HCT116 (cell line): Measurements from ENCODE around the gene TMEM141. TPM values are rescaled to one million over a fixed set of nuclear protein-coding genes. Genes with fewer than 3 reads are reported as not detected.

ENCODE experiments used
- ATAC-seq: fragments of 200-7000 bp; cut with Tn5 transposase; 2 replicates; pipeline ENCODE4 v1.9.1; 2020; ENCODE audit warnings: mild to moderate bottlenecking, moderate library complexity
- BruUV-seq: library from RNA; stranded (reverse); fragments of 400-500 nt; replicated peaks from 2 replicates; lab custom pipeline; 2021; lab: Mats Ljungman, UMichigan
- CTCF ChIA-PET: fragments of 300-600 bp; sonication (Branson Sonifier 250); formaldehyde crosslinking; loops from one replicate; lab custom pipeline; 2021; ENCODE audit warnings: antibody characterized with exemption; lab: Charles Lee
- POLR2A ChIA-PET: fragments of 300-600, 350-600 bp; sonication (Branson Sonifier 250); formaldehyde crosslinking; loops from one replicate; lab custom pipeline; 2021; ENCODE audit warnings: antibody characterized with exemption; lab: Charles Lee
- RAD21 ChIA-PET, 2 experiments: fragments of 300-600 bp; sonication (Branson Sonifier 250); formaldehyde crosslinking; loops; one replicate each; lab custom pipeline; 2023; ENCODE audit warnings: low total read pairs in 2 of 2; ENCODE audit not compliant: uncharacterized antibody in 2 of 2, unreplicated experiment in 2 of 2, low non-redundant PET in 1 of 2; lab: Charles Lee
- DNase-seq: peaks from one replicate; pipeline ENCODE4 v3.0.0-alpha.2; 2010; ENCODE audit warnings: low read depth, low spot score
- H2AFZ ChIP-seq: fragments of 200-600 bp; shearing (Covaris generic), sonication (generic); 2 replicates; pipeline ENCODE4 v1.6.1; 2017; ENCODE audit warnings: low read depth, mixed run types, mixed read lengths, antibody characterized with exemption, low read length; ENCODE audit not compliant: poor library complexity, severe bottlenecking
- H3K27ac ChIP-seq: 2 replicates; pipeline ENCODE4 v1.5.1; 2012; ENCODE audit warnings: low read depth, low read length
- H3K27me3 ChIP-seq: fragments of 200-600 bp; sonication (generic); 2 replicates; pipeline ENCODE4 v1.6.1; 2016; ENCODE audit warnings: mixed run types, low read length, mixed read lengths; ENCODE audit not compliant: insufficient read depth
- H3K36me3 ChIP-seq, 2 experiments: fragments of 200-500 bp in 1 of 2; fragments of 200-600 bp in 1 of 2; sonication (Bioruptor generic) in 1 of 2; sonication (generic) in 1 of 2; 2 replicates each; pipeline versions ENCODE4 v1.5.1 to v1.6.1; 2014 to 2016; ENCODE audit warnings: low read length in 2 of 2, inconsistent platforms in 1 of 2, mixed read lengths in 1 of 2, mixed run types in 1 of 2; ENCODE audit not compliant: insufficient read depth in 2 of 2, control insufficient read depth in 1 of 2
- H3K4me1 ChIP-seq, 2 experiments: fragments of 200-600 bp in 1 of 2; sonication (generic) in 1 of 2; 2 replicates each; pipeline versions ENCODE4 v1.5.1 to v1.6.1; 2012 to 2017; ENCODE audit warnings: low read length in 2 of 2, inconsistent platforms in 1 of 2, mild to moderate bottlenecking in 1 of 2, mixed read lengths in 1 of 2, mixed run types in 1 of 2, moderate library complexity in 1 of 2; ENCODE audit not compliant: insufficient read depth in 2 of 2, control insufficient read depth in 1 of 2
- H3K4me2 ChIP-seq: fragments of 200-600 bp; sonication (generic); 2 replicates; pipeline ENCODE4 v1.6.1; 2017; ENCODE audit warnings: mixed run types, low read length, mixed read lengths
- H3K4me3 ChIP-seq, 2 experiments: fragments of 200-600 bp in 1 of 2; sonication (generic) in 1 of 2; replicated peaks in 1 of 2; 2 replicates each; pipeline ENCODE4 v1.5.1; 2011 to 2016; ENCODE audit warnings: low read length in 2 of 2, control low read depth in 1 of 2, low read depth in 1 of 2, mild to moderate bottlenecking in 1 of 2, mixed read lengths in 1 of 2, mixed run types in 1 of 2
- H3K79me2 ChIP-seq: fragments of 200-600 bp; sonication (generic); 2 replicates; pipeline ENCODE4 v1.6.1; 2017; ENCODE audit warnings: mild to moderate bottlenecking, mixed run types, low read length, moderate library complexity, mixed read lengths; ENCODE audit not compliant: insufficient read depth
- H3K9ac ChIP-seq: fragments of 200-600 bp; sonication (generic); 2 replicates; pipeline ENCODE4 v1.6.1; 2016; ENCODE audit warnings: low read length, mixed read lengths
- H3K9me2 ChIP-seq: fragments of 200-600 bp; sonication (generic), shearing (Covaris generic); 2 replicates; pipeline ENCODE4 v1.6.1; 2017; ENCODE audit warnings: mixed run types, mild to moderate bottlenecking, moderate library complexity; ENCODE audit not compliant: insufficient read depth
- H3K9me3 ChIP-seq, 2 experiments: fragments of 200-500 bp in 1 of 2; fragments of 200-600 bp in 1 of 2; sonication (Bioruptor generic) in 1 of 2; sonication (generic) in 1 of 2; 2 replicates each; pipeline ENCODE4 v1.6.1; 2014 to 2017; ENCODE audit warnings: low read length in 2 of 2, mixed read lengths in 2 of 2, inconsistent platforms in 1 of 2, low read depth in 1 of 2, mild to moderate bottlenecking in 1 of 2, mixed run types in 1 of 2, moderate library complexity in 1 of 2; ENCODE audit not compliant: control insufficient read depth in 1 of 2, insufficient read depth in 1 of 2
- H4K20me1 ChIP-seq: fragments of 200-600 bp; sonication (generic), shearing (Covaris generic); 2 replicates; pipeline ENCODE4 v1.6.1; 2017; ENCODE audit warnings: mixed run types, mild to moderate bottlenecking, moderate library complexity; ENCODE audit not compliant: insufficient read depth
- CEBPB ChIP-seq: IDR thresholded peaks from 2 replicates; pipeline ENCODE4 v1.6.1; 2012; ENCODE audit warnings: low read depth
- EGR1 ChIP-seq: IDR thresholded peaks from 2 replicates; pipeline ENCODE4 v1.6.1; 2012; ENCODE audit warnings: low read depth
- RAD21 ChIP-seq: IDR thresholded peaks from 2 replicates; pipeline ENCODE4 v1.6.1; 2012; ENCODE audit warnings: low read depth, mild to moderate bottlenecking
- SIN3A ChIP-seq: IDR thresholded peaks from 2 replicates; pipeline ENCODE4 v1.6.1; 2012; ENCODE audit warnings: low read depth
- SP1 ChIP-seq: IDR thresholded peaks from 2 replicates; pipeline ENCODE4 v1.6.1; 2012; ENCODE audit warnings: low read depth
- YY1 ChIP-seq: IDR thresholded peaks from 2 replicates; pipeline ENCODE4 v1.6.1; 2011; ENCODE audit warnings: low read length, low read depth, moderate library complexity, mild to moderate bottlenecking; ENCODE audit not compliant: insufficient replicate concordance; ENCODE audit errors: extremely low read depth
- intact Hi-C: fragments of 100-400 bp; cut with micrococcal nuclease; formaldehyde crosslinking; loops from 2 replicates; pipeline ENCODE4 v1.10.0; 2022
- total RNA-seq: library from RNA; stranded (reverse); gene quantifications from one replicate; pipeline ENCODE4 v1.2.1, GENCODE V29; 2021; ENCODE audit not compliant: unreplicated experiment
- TF ChIP-seq, protein P1 (sequence below): IDR thresholded peaks from 2 replicates; pipeline ENCODE4 v1.6.1; 2012
- TF ChIP-seq, protein P2 (sequence below), 3 experiments: fragments of 200-600 bp in 1 of 3; sonication (generic) in 1 of 3; IDR thresholded peaks in 2 of 3; conservative IDR thresholded peaks in 1 of 3; 2 replicates each; pipeline ENCODE4 v1.5.1; 2012 to 2017; ENCODE audit warnings: low read depth in 2 of 3, low read length in 2 of 3, antibody characterized with exemption in 1 of 3, borderline replicate concordance in 1 of 3, control low read depth in 1 of 3, mild to moderate bottlenecking in 1 of 3, mixed read lengths in 1 of 3, mixed run types in 1 of 3, moderate library complexity in 1 of 3; ENCODE audit not compliant: insufficient read depth in 1 of 3

Gene TMEM141
- total RNA-seq, 1 experiment from 2014 or later: 73.6 TPM

DNA sequence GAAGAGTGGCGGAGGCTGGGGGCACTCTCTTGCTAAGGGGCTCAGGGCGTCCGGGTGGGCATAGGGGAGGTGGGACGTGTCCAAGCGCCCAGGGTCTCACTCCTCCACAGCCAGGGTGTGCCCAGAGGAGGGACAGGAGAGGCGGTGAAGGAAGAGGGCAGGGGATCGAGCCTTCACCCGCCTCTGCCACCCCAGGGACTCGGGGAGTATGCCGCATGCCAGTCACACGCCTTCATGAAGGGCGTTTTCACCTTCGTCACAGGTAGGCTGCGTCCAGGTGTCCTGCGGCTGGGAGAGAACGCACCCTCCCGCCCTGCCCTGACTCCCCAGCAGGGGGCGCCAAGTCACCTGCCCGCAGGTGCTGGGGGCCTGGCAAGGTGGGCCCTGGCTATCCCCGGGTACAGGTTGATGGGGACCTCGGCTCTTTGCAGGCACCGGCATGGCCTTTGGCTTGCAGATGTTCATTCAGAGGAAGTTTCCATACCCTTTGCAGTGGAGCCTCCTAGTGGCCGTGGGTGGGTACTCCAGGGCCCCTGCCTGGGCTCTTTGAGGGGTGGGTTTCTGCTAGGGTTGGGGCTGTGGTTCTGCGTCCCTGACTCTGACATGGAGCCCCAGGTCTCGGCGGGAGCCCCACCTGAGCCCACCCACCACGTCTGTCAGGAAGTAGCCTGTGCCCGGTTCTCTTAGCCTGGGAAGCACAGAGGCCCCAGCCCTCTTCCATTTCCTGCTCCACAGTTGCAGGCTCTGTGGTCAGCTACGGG, 552 bp downstream of the TMEM141 start:
- CTCF ChIA-PET: interaction anchor here (0.7 to 2.1 kb wide), 6 partner anchors 9 to 243 kb away, joined by 3 to 10 read pairs (median 5); no protein-coding TSS in a partner anchor
- peak overlapping the region; percentile 98 for H3K9ac ChIP-seq
- peaks cover 12% of the 10 kb centered on the region; the same call in 1 of the 2 replicates for H3K79me2 ChIP-seq
- no peak overlapping the region for H2AFZ ChIP-seq
- peak overlapping the region; percentile 79 for H3K27ac ChIP-seq
- POLR2A ChIA-PET: no interaction called here
- no peaks in the 10 kb centered on the region for H3K9me2 ChIP-seq
- H3K4me2 ChIP-seq: peak overlapping the region; percentile 94
- H3K4me1 ChIP-seq: peaks cover 14 to 40% of the 10 kb centered on the region in 2 experiments; a peak in 3 of 4 replicates
- H3K9me3 ChIP-seq: no peaks in the 10 kb centered on the region
- ATAC-seq (peak; percentile 66), DNase-seq (peak; percentile 68)
- H4K20me1 ChIP-seq: no peaks in the 10 kb centered on the region
- no peaks in the 10 kb centered on the region for H3K27me3 ChIP-seq
- H3K4me3 ChIP-seq: peak overlapping the region; percentile 83 to 84
- no peak for TF ChIP-seq EGR1
- TF ChIP-seq CEBPB: no peak
- TF ChIP-seq, protein P1, sequence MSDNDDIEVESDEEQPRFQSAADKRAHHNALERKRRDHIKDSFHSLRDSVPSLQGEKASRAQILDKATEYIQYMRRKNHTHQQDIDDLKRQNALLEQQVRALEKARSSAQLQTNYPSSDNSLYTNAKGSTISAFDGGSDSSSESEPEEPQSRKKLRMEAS: no peak
- peak; percentile 9 for TF ChIP-seq YY1
- no peak for TF ChIP-seq SIN3A
- no peak for TF ChIP-seq SP1
- no peak for TF ChIP-seq RAD21
- TF ChIP-seq, protein P2, sequence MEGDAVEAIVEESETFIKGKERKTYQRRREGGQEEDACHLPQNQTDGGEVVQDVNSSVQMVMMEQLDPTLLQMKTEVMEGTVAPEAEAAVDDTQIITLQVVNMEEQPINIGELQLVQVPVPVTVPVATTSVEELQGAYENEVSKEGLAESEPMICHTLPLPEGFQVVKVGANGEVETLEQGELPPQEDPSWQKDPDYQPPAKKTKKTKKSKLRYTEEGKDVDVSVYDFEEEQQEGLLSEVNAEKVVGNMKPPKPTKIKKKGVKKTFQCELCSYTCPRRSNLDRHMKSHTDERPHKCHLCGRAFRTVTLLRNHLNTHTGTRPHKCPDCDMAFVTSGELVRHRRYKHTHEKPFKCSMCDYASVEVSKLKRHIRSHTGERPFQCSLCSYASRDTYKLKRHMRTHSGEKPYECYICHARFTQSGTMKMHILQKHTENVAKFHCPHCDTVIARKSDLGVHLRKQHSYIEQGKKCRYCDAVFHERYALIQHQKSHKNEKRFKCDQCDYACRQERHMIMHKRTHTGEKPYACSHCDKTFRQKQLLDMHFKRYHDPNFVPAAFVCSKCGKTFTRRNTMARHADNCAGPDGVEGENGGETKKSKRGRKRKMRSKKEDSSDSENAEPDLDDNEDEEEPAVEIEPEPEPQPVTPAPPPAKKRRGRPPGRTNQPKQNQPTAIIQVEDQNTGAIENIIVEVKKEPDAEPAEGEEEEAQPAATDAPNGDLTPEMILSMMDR (IDR thresholded peaks at IDR 0.05 in 2 of 3, conservative IDR thresholded peaks at IDR 0.05 in 1 of 3; ENCODE audit: borderline replicate concordance in 1 of 3, insufficient read depth in 1 of 3, low read depth in 2 of 3, low read length in 2 of 3): peak in 2 of 3 experiments; percentile 99 to 100; a peak in 4 of 6 replicates
- TF ChIP-seq, all 23 proteins: peak for 2
- intact Hi-C loops: loop anchor here (2.0 kb wide), 1 partner anchor 57 kb away; the partner anchor contains the start of gene PHPT1
- H3K36me3 ChIP-seq: no peaks in the 10 kb centered on the region; a peak in 1 of 4 replicates
- BruUV-seq: TSS peak; percentile 67
- RAD21 ChIA-PET: no interaction called here
